Gastroesophageal sphincter (tissue), 4 donors: ENCODE measurements around the gene KIT. TPM values are rescaled to one million over a fixed set of nuclear protein-coding genes. Genes with fewer than 3 reads are reported as not detected.

Source experiments
- ATAC-seq: fragments of 150-250 bp; one replicate; pipeline ENCODE4 v1.9.1; 2016; ENCODE audit warnings: mild to moderate bottlenecking, moderate library complexity
- H3K27ac ChIP-seq, 4 donors: fragments of 200-600 bp; sonication (generic) in 3 of 4; 1 replicate in 3 of 4; 2 replicates in 1 of 4; pipeline ENCODE4 v1.5.1; 2016 to 2019
- H3K27me3 ChIP-seq: fragments of 200-600 bp; sonication (generic); one replicate; pipeline ENCODE4 v1.5.1; 2019
- H3K36me3 ChIP-seq, 2 donors: fragments of 200-600 bp; sonication (generic); one replicate each; pipeline ENCODE4 v1.5.1; 2019; ENCODE audit warnings: control low read depth in 1 of 2
- H3K4me1 ChIP-seq, 3 donors: fragments of 200-600 bp; sonication (generic); 1 replicate in 2 of 3; 2 replicates in 1 of 3; pipeline ENCODE4 v1.5.1; 2016 to 2019; ENCODE audit warnings: control low read depth in 2 of 3
- H3K4me3 ChIP-seq, 2 donors: fragments of 200-600 bp; sonication (generic); one replicate each; pipeline ENCODE4 v1.5.1; 2019; ENCODE audit warnings: mild to moderate bottlenecking in 1 of 2, moderate library complexity in 1 of 2
- H3K9me3 ChIP-seq, 3 donors: fragments of 200-600 bp; sonication (generic); one replicate each; pipeline ENCODE4 v1.5.1; 2017 to 2019; ENCODE audit warnings: control low read depth in 2 of 3
- CTCF ChIP-seq, 4 experiments: fragments of 200-600 bp in 2 of 4; fragments of 450-650 bp in 2 of 4; sonication (generic) in 1 of 4; IDR thresholded peaks; one replicate each; pipeline ENCODE4 v1.5.1; 2017 to 2019; ENCODE audit warnings: antibody characterized with exemption in 4 of 4, mild to moderate bottlenecking in 2 of 4, moderate library complexity in 2 of 4
- EP300 ChIP-seq: sonication (generic); formaldehyde crosslinking; IDR thresholded peaks from one replicate; pipeline ENCODE4 v1.6.1; 2017; ENCODE audit warnings: antibody characterized with exemption, mild to moderate bottlenecking
- POLR2A ChIP-seq, 2 donors: fragments of 450-650 bp; IDR thresholded peaks; one replicate each; pipeline ENCODE4 v1.6.1; 2017; ENCODE audit warnings: antibody characterized with exemption in 2 of 2, mild to moderate bottlenecking in 2 of 2, moderate library complexity in 1 of 2
- POLR2AphosphoS5 ChIP-seq: sonication (generic); formaldehyde crosslinking; IDR thresholded peaks from one replicate; pipeline ENCODE4 v1.6.1; 2017; ENCODE audit warnings: antibody characterized with exemption
- WGBS, 2 donors: methylation state at CpG; one replicate each; pipeline ENCODE4 v1.1.5; 2018; ENCODE audit warnings: low coverage in 1 of 2; 5-methylcytosine and 5-hydroxymethylcytosine counted together
- total RNA-seq, 4 donors: library from RNA; depleted of rRNA; stranded (reverse); fragments of >200 nt; gene quantifications; one replicate each; pipeline ENCODE4 v1.1.0, GENCODE V29; 2016

Gene KIT
- total RNA-seq, 4 donors from 2014 or later = 25.4 to 69.3 (median 33.8) TPM

GRCh38 chr4:54730581-54730980 lies 72.8 kb downstream of the KIT start:
- Histone ChIP-seq H3K27ac (no peak overlapping the region), H3K4me1 (peaks cover 0 to 12% (median 0%) of the 10 kb centered on the region in 3 donors), H3K36me3 (no peaks in the 10 kb centered on the region), H3K27me3 (no peaks in the 10 kb centered on the region), H3K4me3 (no peak overlapping the region), H3K9me3 (no peaks in the 10 kb centered on the region)
- TF ChIP-seq EP300 (no peak), POLR2AphosphoS5 (no peak), POLR2A (IDR thresholded peaks at IDR 0.05) (no peak), CTCF (IDR thresholded peaks at IDR 0.05) (no peak)
- 55 to 74% methylated on average over 2 to 3 of the region's 3 CpGs for WGBS, 2 donors
- no peak for ATAC-seq

GRCh38 chr4:54731552-54731951 lies 73.8 kb downstream of the KIT start:
- no peak for TF ChIP-seq POLR2AphosphoS5
- TF ChIP-seq CTCF (IDR thresholded peaks at IDR 0.05) = no peak
- TF ChIP-seq POLR2A (IDR thresholded peaks at IDR 0.05) = no peak
- no peak for TF ChIP-seq EP300
- Histone ChIP-seq H3K27me3 (no peaks in the 10 kb centered on the region), H3K4me3 (no peak overlapping the region), H3K9me3 (no peaks in the 10 kb centered on the region), H3K4me1 (peaks cover 0 to 12% (median 0%) of the 10 kb centered on the region in 3 donors), H3K36me3 (no peaks in the 10 kb centered on the region), H3K27ac (no peak overlapping the region)
- ATAC-seq = no peak
- WGBS, 2 donors = 90 to 100% methylated on average over 2 to 3 of the region's 3 CpGs

- no peak for ATAC-seq
- H3K27me3 ChIP-seq = no peaks in the 10 kb centered on the region
- H3K27ac ChIP-seq = peak overlapping the region in 1 of 4 donors; percentile 19
- TF ChIP-seq POLR2AphosphoS5 (no peak), POLR2A (IDR thresholded peaks at IDR 0.05) (no peak), EP300 (no peak), CTCF (IDR thresholded peaks at IDR 0.05) (no peak)
- WGBS, 2 donors = 50 to 55% methylated on average over 1 of the region's 1 CpG
- H3K9me3 ChIP-seq = no peaks in the 10 kb centered on the region
- H3K4me3 ChIP-seq = no peak overlapping the region
- no peaks in the 10 kb centered on the region for H3K36me3 ChIP-seq
- peaks cover 0 to 12% (median 0%) of the 10 kb centered on the region in 3 donors for H3K4me1 ChIP-seq
These were observed 74.2 kb downstream of the KIT start for GRCh38 chr4:54731976-54732375.

- no peaks in the 10 kb centered on the region for H3K9me3 ChIP-seq
- ATAC-seq = no peak
- H3K4me3 ChIP-seq = no peak overlapping the region
- peaks cover 0 to under 1% (median 0%) of the 10 kb centered on the region in 3 donors for H3K4me1 ChIP-seq
- WGBS, 2 donors = 63% methylated on average over 1 of the region's 1 CpG; no CpG with 5 or more reads in 1 of the 2 donors
- TF ChIP-seq CTCF (IDR thresholded peaks at IDR 0.05) (no peak), EP300 (no peak), POLR2A (IDR thresholded peaks at IDR 0.05) (no peak), POLR2AphosphoS5 (no peak)
- no peaks in the 10 kb centered on the region for H3K36me3 ChIP-seq
- no peak overlapping the region for H3K27ac ChIP-seq
- no peaks in the 10 kb centered on the region for H3K27me3 ChIP-seq
These were observed 79.7 kb downstream of the KIT start for GRCh38 chr4:54737421-54737820.

- WGBS, 2 donors = 88 to 90% methylated on average over 1 to 3 of the region's 3 CpGs
- no peaks in the 10 kb centered on the region for H3K27me3 ChIP-seq
- peaks cover 0 to 4% (median 0%) of the 10 kb centered on the region in 3 donors for H3K9me3 ChIP-seq
- ATAC-seq = no peak
- no peak for TF ChIP-seq EP300
- no peak for TF ChIP-seq POLR2A (IDR thresholded peaks at IDR 0.05)
- no peak for TF ChIP-seq POLR2AphosphoS5
- no peak for TF ChIP-seq CTCF (IDR thresholded peaks at IDR 0.05)
- H3K36me3 ChIP-seq = no peaks in the 10 kb centered on the region
- H3K27ac ChIP-seq = no peak overlapping the region
- H3K4me1 ChIP-seq = no peaks in the 10 kb centered on the region
- no peak overlapping the region for H3K4me3 ChIP-seq
These were observed 83.4 kb downstream of the KIT start for GRCh38 chr4:54741202-54741601.
